Mammary epithelial cell (primary cell): ENCODE results near the gene CEP112.

Experiments used
- EZH2 ChIP-seq: IDR thresholded peaks from 2 replicates; pipeline ENCODE4 v1.6.1; 2012; ENCODE audit warnings: low read length, inconsistent platforms, borderline replicate concordance
- TF ChIP-seq, protein P1 (sequence below), 2 donors: IDR thresholded peaks in 1 of 2; conservative IDR thresholded peaks in 1 of 2; 2 replicates each; pipeline ENCODE4 v1.5.1; 2011 to 2012; ENCODE audit warnings: inconsistent platforms in 2 of 2, low read length in 2 of 2, mild to moderate bottlenecking in 2 of 2, control low read depth in 1 of 2, low read depth in 1 of 2; ENCODE audit not compliant: insufficient read depth in 1 of 2; ENCODE audit errors: extremely low read depth in 1 of 2

DNA sequence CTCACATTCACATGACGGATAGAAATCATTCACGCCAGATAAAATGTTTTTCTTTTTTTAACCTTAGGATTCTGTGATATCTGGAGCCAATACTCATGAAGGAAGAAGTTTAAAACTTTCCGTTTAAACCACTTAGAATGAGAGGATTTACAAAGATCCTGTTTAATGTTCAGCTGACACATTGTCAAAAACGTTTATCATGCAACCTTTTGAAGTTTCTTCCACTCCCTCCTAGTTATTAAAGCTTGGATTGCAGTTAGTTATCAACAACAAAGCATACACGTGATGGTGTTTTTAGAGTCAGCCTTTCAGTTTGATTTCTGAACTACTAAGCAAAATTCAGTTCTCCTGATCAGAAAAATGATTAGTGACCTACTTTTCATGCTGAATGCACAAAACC is 487.2 kb downstream of the CEP112 start:
- TF ChIP-seq EZH2: no peak
- TF ChIP-seq, protein P1, sequence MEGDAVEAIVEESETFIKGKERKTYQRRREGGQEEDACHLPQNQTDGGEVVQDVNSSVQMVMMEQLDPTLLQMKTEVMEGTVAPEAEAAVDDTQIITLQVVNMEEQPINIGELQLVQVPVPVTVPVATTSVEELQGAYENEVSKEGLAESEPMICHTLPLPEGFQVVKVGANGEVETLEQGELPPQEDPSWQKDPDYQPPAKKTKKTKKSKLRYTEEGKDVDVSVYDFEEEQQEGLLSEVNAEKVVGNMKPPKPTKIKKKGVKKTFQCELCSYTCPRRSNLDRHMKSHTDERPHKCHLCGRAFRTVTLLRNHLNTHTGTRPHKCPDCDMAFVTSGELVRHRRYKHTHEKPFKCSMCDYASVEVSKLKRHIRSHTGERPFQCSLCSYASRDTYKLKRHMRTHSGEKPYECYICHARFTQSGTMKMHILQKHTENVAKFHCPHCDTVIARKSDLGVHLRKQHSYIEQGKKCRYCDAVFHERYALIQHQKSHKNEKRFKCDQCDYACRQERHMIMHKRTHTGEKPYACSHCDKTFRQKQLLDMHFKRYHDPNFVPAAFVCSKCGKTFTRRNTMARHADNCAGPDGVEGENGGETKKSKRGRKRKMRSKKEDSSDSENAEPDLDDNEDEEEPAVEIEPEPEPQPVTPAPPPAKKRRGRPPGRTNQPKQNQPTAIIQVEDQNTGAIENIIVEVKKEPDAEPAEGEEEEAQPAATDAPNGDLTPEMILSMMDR (conservative IDR thresholded peaks at IDR 0.05 in 1 of 2, IDR thresholded peaks at IDR 0.05 in 1 of 2; ENCODE audit: extremely low read depth in 1 of 2, insufficient read depth in 1 of 2, low read depth in 1 of 2, low read length in 2 of 2): no peak
